NCI-H526 (cell line): ENCODE results near the gene SLC8A2.

Source experiments
- DNase-seq, 2 experiments: peaks; one replicate each; lab custom pipeline; 2025; lab: John Stamatoyannopoulos, UW

SLC8A2 gene

GRCh38 chr19:47381121-47381520 is 90.6 kb downstream of the SLC8A2 start:
- no peak for DNase-seq

- no peak for DNase-seq
These were observed 91.1 kb downstream of the SLC8A2 start for GRCh38 chr19:47380559-47380958.

- no peak for DNase-seq
These were observed 92.2 kb downstream of the SLC8A2 start for GRCh38 chr19:47379381-47379938.

GRCh38 chr19:47378246-47378645 is 93.4 kb downstream of the SLC8A2 start:
- no peak for DNase-seq
